HCT116 (cell line): Measurements from ENCODE around the gene SCARF2. TPM values are rescaled to one million over a fixed set of nuclear protein-coding genes. Genes with fewer than 3 reads are reported as not detected.

Experiments
- ATAC-seq: fragments of 200-7000 bp; cut with Tn5 transposase; 2 replicates; pipeline ENCODE4 v1.9.1; 2020; ENCODE audit warnings: mild to moderate bottlenecking, moderate library complexity
- BruUV-seq: library from RNA; stranded (reverse); fragments of 400-500 nt; replicated peaks from 2 replicates; lab custom pipeline; 2021; lab: Mats Ljungman, UMichigan
- CTCF ChIA-PET: fragments of 300-600 bp; sonication (Branson Sonifier 250); formaldehyde crosslinking; loops from one replicate; lab custom pipeline; 2021; ENCODE audit warnings: antibody characterized with exemption; lab: Charles Lee
- POLR2A ChIA-PET: fragments of 300-600, 350-600 bp; sonication (Branson Sonifier 250); formaldehyde crosslinking; loops from one replicate; lab custom pipeline; 2021; ENCODE audit warnings: antibody characterized with exemption; lab: Charles Lee
- RAD21 ChIA-PET, 2 experiments: fragments of 300-600 bp; sonication (Branson Sonifier 250); formaldehyde crosslinking; loops; one replicate each; lab custom pipeline; 2023; ENCODE audit warnings: low total read pairs in 2 of 2; ENCODE audit not compliant: uncharacterized antibody in 2 of 2, unreplicated experiment in 2 of 2, low non-redundant PET in 1 of 2; lab: Charles Lee
- DNase-seq: peaks from one replicate; pipeline ENCODE4 v3.0.0-alpha.2; 2010; ENCODE audit warnings: low read depth, low spot score
- H2AFZ ChIP-seq: fragments of 200-600 bp; shearing (Covaris generic), sonication (generic); 2 replicates; pipeline ENCODE4 v1.6.1; 2017; ENCODE audit warnings: low read depth, mixed run types, mixed read lengths, antibody characterized with exemption, low read length; ENCODE audit not compliant: poor library complexity, severe bottlenecking
- H3K27ac ChIP-seq: 2 replicates; pipeline ENCODE4 v1.5.1; 2012; ENCODE audit warnings: low read depth, low read length
- H3K27me3 ChIP-seq: fragments of 200-600 bp; sonication (generic); 2 replicates; pipeline ENCODE4 v1.6.1; 2016; ENCODE audit warnings: mixed run types, low read length, mixed read lengths; ENCODE audit not compliant: insufficient read depth
- H3K36me3 ChIP-seq, 2 experiments: fragments of 200-500 bp in 1 of 2; fragments of 200-600 bp in 1 of 2; sonication (Bioruptor generic) in 1 of 2; sonication (generic) in 1 of 2; 2 replicates each; pipeline versions ENCODE4 v1.5.1 to v1.6.1; 2014 to 2016; ENCODE audit warnings: low read length in 2 of 2, inconsistent platforms in 1 of 2, mixed read lengths in 1 of 2, mixed run types in 1 of 2; ENCODE audit not compliant: insufficient read depth in 2 of 2, control insufficient read depth in 1 of 2
- H3K4me1 ChIP-seq, 2 experiments: fragments of 200-600 bp in 1 of 2; sonication (generic) in 1 of 2; 2 replicates each; pipeline versions ENCODE4 v1.5.1 to v1.6.1; 2012 to 2017; ENCODE audit warnings: low read length in 2 of 2, inconsistent platforms in 1 of 2, mild to moderate bottlenecking in 1 of 2, mixed read lengths in 1 of 2, mixed run types in 1 of 2, moderate library complexity in 1 of 2; ENCODE audit not compliant: insufficient read depth in 2 of 2, control insufficient read depth in 1 of 2
- H3K4me2 ChIP-seq: fragments of 200-600 bp; sonication (generic); 2 replicates; pipeline ENCODE4 v1.6.1; 2017; ENCODE audit warnings: mixed run types, low read length, mixed read lengths
- H3K4me3 ChIP-seq, 2 experiments: fragments of 200-600 bp in 1 of 2; sonication (generic) in 1 of 2; replicated peaks in 1 of 2; 2 replicates each; pipeline ENCODE4 v1.5.1; 2011 to 2016; ENCODE audit warnings: low read length in 2 of 2, control low read depth in 1 of 2, low read depth in 1 of 2, mild to moderate bottlenecking in 1 of 2, mixed read lengths in 1 of 2, mixed run types in 1 of 2
- H3K79me2 ChIP-seq: fragments of 200-600 bp; sonication (generic); 2 replicates; pipeline ENCODE4 v1.6.1; 2017; ENCODE audit warnings: mild to moderate bottlenecking, mixed run types, low read length, moderate library complexity, mixed read lengths; ENCODE audit not compliant: insufficient read depth
- H3K9ac ChIP-seq: fragments of 200-600 bp; sonication (generic); 2 replicates; pipeline ENCODE4 v1.6.1; 2016; ENCODE audit warnings: low read length, mixed read lengths
- H3K9me2 ChIP-seq: fragments of 200-600 bp; sonication (generic), shearing (Covaris generic); 2 replicates; pipeline ENCODE4 v1.6.1; 2017; ENCODE audit warnings: mixed run types, mild to moderate bottlenecking, moderate library complexity; ENCODE audit not compliant: insufficient read depth
- H3K9me3 ChIP-seq, 2 experiments: fragments of 200-500 bp in 1 of 2; fragments of 200-600 bp in 1 of 2; sonication (Bioruptor generic) in 1 of 2; sonication (generic) in 1 of 2; 2 replicates each; pipeline ENCODE4 v1.6.1; 2014 to 2017; ENCODE audit warnings: low read length in 2 of 2, mixed read lengths in 2 of 2, inconsistent platforms in 1 of 2, low read depth in 1 of 2, mild to moderate bottlenecking in 1 of 2, mixed run types in 1 of 2, moderate library complexity in 1 of 2; ENCODE audit not compliant: control insufficient read depth in 1 of 2, insufficient read depth in 1 of 2
- H4K20me1 ChIP-seq: fragments of 200-600 bp; sonication (generic), shearing (Covaris generic); 2 replicates; pipeline ENCODE4 v1.6.1; 2017; ENCODE audit warnings: mixed run types, mild to moderate bottlenecking, moderate library complexity; ENCODE audit not compliant: insufficient read depth
- CEBPB ChIP-seq: IDR thresholded peaks from 2 replicates; pipeline ENCODE4 v1.6.1; 2012; ENCODE audit warnings: low read depth
- EGR1 ChIP-seq: IDR thresholded peaks from 2 replicates; pipeline ENCODE4 v1.6.1; 2012; ENCODE audit warnings: low read depth
- SIN3A ChIP-seq: IDR thresholded peaks from 2 replicates; pipeline ENCODE4 v1.6.1; 2012; ENCODE audit warnings: low read depth
- SRF ChIP-seq: IDR thresholded peaks from 2 replicates; pipeline ENCODE4 v1.6.1; 2012; ENCODE audit warnings: low read depth
- YY1 ChIP-seq: IDR thresholded peaks from 2 replicates; pipeline ENCODE4 v1.6.1; 2011; ENCODE audit warnings: low read length, low read depth, moderate library complexity, mild to moderate bottlenecking; ENCODE audit not compliant: insufficient replicate concordance; ENCODE audit errors: extremely low read depth
- ZBTB33 ChIP-seq: IDR thresholded peaks from 2 replicates; pipeline ENCODE4 v1.6.1; 2011; ENCODE audit warnings: mild to moderate bottlenecking, low read length, moderate library complexity; ENCODE audit not compliant: insufficient replicate concordance; ENCODE audit errors: extremely low read depth
- ZNF274 ChIP-seq: fragments of 200-500 bp; sonication (Bioruptor generic); IDR thresholded peaks from 2 replicates; pipeline ENCODE4 v1.6.1; 2014; ENCODE audit warnings: mild to moderate bottlenecking, low read depth, low read length, inconsistent platforms
- intact Hi-C: fragments of 100-400 bp; cut with micrococcal nuclease; formaldehyde crosslinking; loops from 2 replicates; pipeline ENCODE4 v1.10.0; 2022
- total RNA-seq: library from RNA; stranded (reverse); gene quantifications from one replicate; pipeline ENCODE4 v1.2.1, GENCODE V29; 2021; ENCODE audit not compliant: unreplicated experiment

Gene SCARF2
- total RNA-seq, 1 experiment from 2014 or later, result 2.5 TPM

- no peaks in the 10 kb centered on the region for H4K20me1 ChIP-seq
- H2AFZ ChIP-seq, result no peak overlapping the region
- H3K27me3 ChIP-seq, result no peaks in the 10 kb centered on the region
- no peak overlapping the region for H3K9ac ChIP-seq
- no peaks in the 10 kb centered on the region for H3K9me2 ChIP-seq
- BruUV-seq, result no TSS peak
- no peak overlapping the region for H3K27ac ChIP-seq
- H3K9me3 ChIP-seq, result no peaks in the 10 kb centered on the region
- H3K79me2 ChIP-seq, result no peaks in the 10 kb centered on the region
- POLR2A ChIA-PET, result no interaction called here
- H3K4me2 ChIP-seq, result no peak overlapping the region
- DNase-seq, result no peak
- RAD21 ChIA-PET, result no interaction called here
- TF ChIP-seq ZNF274, result no peak
- no peak for TF ChIP-seq SRF
- no peak for TF ChIP-seq CEBPB
- no peak for TF ChIP-seq YY1
- TF ChIP-seq ZBTB33, result no peak
- no peak for TF ChIP-seq SIN3A
- no peak for TF ChIP-seq EGR1
- H3K4me3 ChIP-seq, result no peak overlapping the region
- CTCF ChIA-PET, result no interaction called here
- intact Hi-C loops, result no loop called here
- H3K4me1 ChIP-seq, result peaks cover 16 to 35% of the 10 kb centered on the region in 2 experiments
- ATAC-seq, result no peak
- H3K36me3 ChIP-seq, result no peaks in the 10 kb centered on the region
Measured at GRCh38 chr22:20432244-20432686, 5.4 kb downstream of the SCARF2 start.
